Measurements from ENCODE around the gene AGFG2. TPM values are rescaled to one million over a fixed set of nuclear protein-coding genes. Genes with fewer than 3 reads are reported as not detected.

AGFG2 gene
- total RNA-seq, 1 experiment from 2014 or later = 11.2 TPM

- Mint-ChIP-seq H3K4me1 (peaks cover 27 to 38% of the 10 kb centered on the region in 2 experiments), H3K27me3 (ENCODE audit: low read depth) (peaks cover 15% of the 10 kb centered on the region), H3K4me3 (no peak overlapping the region), H3K27ac (no peak overlapping the region), H3K36me3 (ENCODE audit: insufficient read depth in 1 of 3, low read depth in 3 of 3) (peaks cover 5 to 36% (median 9%) of the 10 kb centered on the region in 3 experiments; a peak in 5 of 7 replicates), H3K9me3 (no peaks in the 10 kb centered on the region)
- Histone ChIP-seq H3K27ac (ENCODE audit: insufficient read length, low read depth, low read length) (no peak overlapping the region), H2AFZ (ENCODE audit: low read length) (no peak overlapping the region), H2BK15ac (ENCODE audit: low read depth, low read length) (no peak overlapping the region), H3K9ac (ENCODE audit: extremely low read depth, insufficient read length, low read length) (no peak overlapping the region), H2BK120ac (ENCODE audit: low read depth, low read length, poor library complexity, severe bottlenecking) (no peak overlapping the region), H3K4me2 (ENCODE audit: insufficient read depth, insufficient read length, low read length) (no peak overlapping the region), H2BK5ac (ENCODE audit: insufficient read length, low read length) (no peak overlapping the region), H3K14ac (ENCODE audit: insufficient read depth, low read length) (no peak overlapping the region; the same call in 1 of the 2 replicates), H3K27me3 (ENCODE audit: insufficient read depth, low read length) (no peaks in the 10 kb centered on the region), H2BK20ac (ENCODE audit: low read depth, low read length, poor library complexity, severe bottlenecking) (no peak overlapping the region), H3T11ph (ENCODE audit: low read length) (no peak overlapping the region), H4K8ac (replicated peaks; ENCODE audit: insufficient read length, low read depth, low read length) (no peak overlapping the region), H3K18ac (ENCODE audit: insufficient read length, low read depth, low read length) (no peak overlapping the region), H4K91ac (ENCODE audit: insufficient read length, low read depth, low read length) (no peak overlapping the region), H4K5ac (ENCODE audit: insufficient read length, low read depth, low read length) (no peak overlapping the region), H4K20me1 (ENCODE audit: control insufficient read depth, insufficient read depth, insufficient read length) (no peaks in the 10 kb centered on the region), H3K4me1 (ENCODE audit: insufficient read depth, low read length) (peaks cover 4% of the 10 kb centered on the region; the same call in 1 of the 2 replicates), H3K4ac (ENCODE audit: low read depth, low read length) (no peak overlapping the region), H2AK5ac (ENCODE audit: insufficient read length, low read length) (no peak overlapping the region), H2BK12ac (ENCODE audit: insufficient read length, low read depth, low read length) (no peak overlapping the region), H3K23ac (ENCODE audit: insufficient read length, low read depth, low read length) (no peak overlapping the region), H3K9me3 (ENCODE audit: control insufficient read depth, low read depth, low read length) (no peaks in the 10 kb centered on the region), H3K79me2 (ENCODE audit: insufficient read depth, low read length) (no peaks in the 10 kb centered on the region), H3K79me1 (ENCODE audit: insufficient read depth, low read depth, low read length, poor library complexity, severe bottlenecking) (no peaks in the 10 kb centered on the region), H3K23me2 (ENCODE audit: insufficient read length, low read depth, low read length, poor library complexity, severe bottlenecking) (peaks cover 32% of the 10 kb centered on the region), H3K56ac (ENCODE audit: insufficient read length, low read depth, low read length) (no peak overlapping the region)
- TF ChIP-seq, protein P1, sequence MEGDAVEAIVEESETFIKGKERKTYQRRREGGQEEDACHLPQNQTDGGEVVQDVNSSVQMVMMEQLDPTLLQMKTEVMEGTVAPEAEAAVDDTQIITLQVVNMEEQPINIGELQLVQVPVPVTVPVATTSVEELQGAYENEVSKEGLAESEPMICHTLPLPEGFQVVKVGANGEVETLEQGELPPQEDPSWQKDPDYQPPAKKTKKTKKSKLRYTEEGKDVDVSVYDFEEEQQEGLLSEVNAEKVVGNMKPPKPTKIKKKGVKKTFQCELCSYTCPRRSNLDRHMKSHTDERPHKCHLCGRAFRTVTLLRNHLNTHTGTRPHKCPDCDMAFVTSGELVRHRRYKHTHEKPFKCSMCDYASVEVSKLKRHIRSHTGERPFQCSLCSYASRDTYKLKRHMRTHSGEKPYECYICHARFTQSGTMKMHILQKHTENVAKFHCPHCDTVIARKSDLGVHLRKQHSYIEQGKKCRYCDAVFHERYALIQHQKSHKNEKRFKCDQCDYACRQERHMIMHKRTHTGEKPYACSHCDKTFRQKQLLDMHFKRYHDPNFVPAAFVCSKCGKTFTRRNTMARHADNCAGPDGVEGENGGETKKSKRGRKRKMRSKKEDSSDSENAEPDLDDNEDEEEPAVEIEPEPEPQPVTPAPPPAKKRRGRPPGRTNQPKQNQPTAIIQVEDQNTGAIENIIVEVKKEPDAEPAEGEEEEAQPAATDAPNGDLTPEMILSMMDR (conservative IDR thresholded peaks at IDR 0.05) = no peak
- no CpG with 5 or more reads among the region's 9 CpGs for WGBS (ENCODE audit: extremely low coverage, insufficient read length, low lambda C conversion rate)
- no peak for DNase-seq
Measured at GRCh38 chr7:100600730-100601038, 61.7 kb downstream of the AGFG2 start.
